Neuronal stem cell (in vitro differentiated cells): Measurements from ENCODE around the gene COPS7A. TPM values are rescaled to one million over a fixed set of nuclear protein-coding genes. Genes with fewer than 3 reads are reported as not detected.
A peak's percentile ranks its signal among the peaks of the same experiment; 100 is the strongest.

Experiments used
- DNase-seq: peaks from one replicate; pipeline ENCODE4 v3.0.0-alpha.2; 2013; ENCODE audit warnings: low spot score
- H2AFZ ChIP-seq: one replicate; pipeline ENCODE4 v1.6.1; 2013; ENCODE audit warnings: mild to moderate bottlenecking, low read length, inconsistent platforms
- H2AK5ac ChIP-seq: 2 replicates; pipeline ENCODE4 v1.6.1; 2013; ENCODE audit warnings: low read depth, mild to moderate bottlenecking, inconsistent platforms, low read length, moderate library complexity, mixed read lengths
- H2BK120ac ChIP-seq: 2 replicates; pipeline ENCODE4 v1.6.1; 2013; ENCODE audit warnings: low read depth, mild to moderate bottlenecking, inconsistent platforms, low read length, moderate library complexity, mixed read lengths
- H2BK12ac ChIP-seq: one replicate; pipeline ENCODE4 v1.6.1; 2013; ENCODE audit warnings: low read length, inconsistent platforms
- H2BK15ac ChIP-seq: 2 replicates; pipeline ENCODE4 v1.6.1; 2013; ENCODE audit warnings: mild to moderate bottlenecking, low read length, inconsistent platforms, mixed read lengths
- H2BK5ac ChIP-seq: one replicate; pipeline ENCODE4 v1.6.1; 2013; ENCODE audit warnings: inconsistent platforms, mild to moderate bottlenecking, low read length, moderate library complexity
- H3K14ac ChIP-seq: one replicate; pipeline ENCODE4 v1.6.1; 2013; ENCODE audit warnings: low read length, inconsistent platforms
- H3K18ac ChIP-seq: 2 replicates; pipeline ENCODE4 v1.6.1; 2013; ENCODE audit warnings: low read length, inconsistent platforms
- H3K23ac ChIP-seq: 2 replicates; pipeline ENCODE4 v1.6.1; 2013; ENCODE audit warnings: low read depth, mild to moderate bottlenecking, mixed read lengths, low read length, inconsistent platforms; ENCODE audit not compliant: poor library complexity
- H3K27ac ChIP-seq: replicated peaks from 3 replicates; pipeline ENCODE4 v1.5.1; 2013; ENCODE audit warnings: low read length, inconsistent platforms
- H3K27me3 ChIP-seq, 3 experiments: 2 replicates each; pipeline ENCODE4 v1.6.1; 2013; ENCODE audit warnings: low read length in 3 of 3, mild to moderate bottlenecking in 2 of 3, inconsistent platforms in 1 of 3, low read depth in 1 of 3, mixed read lengths in 1 of 3, moderate library complexity in 1 of 3; ENCODE audit not compliant: control insufficient read depth in 3 of 3, insufficient read depth in 3 of 3
- H3K36me3 ChIP-seq, 2 donors: replicated peaks in 1 of 2; 2 replicates each; pipeline ENCODE4 v1.6.1; 2013; ENCODE audit warnings: low read length in 2 of 2; ENCODE audit not compliant: control insufficient read depth in 2 of 2, insufficient read depth in 2 of 2
- H3K4ac ChIP-seq: 2 replicates; pipeline ENCODE4 v1.6.1; 2013; ENCODE audit warnings: inconsistent platforms, mild to moderate bottlenecking, low read length, moderate library complexity
- H3K4me1 ChIP-seq, 2 donors: 1 replicate in 1 of 2; 2 replicates in 1 of 2; pipeline ENCODE4 v1.6.1; 2013; ENCODE audit warnings: low read length in 2 of 2, low read depth in 1 of 2; ENCODE audit not compliant: control insufficient read depth in 2 of 2, insufficient read depth in 1 of 2
- H3K4me2 ChIP-seq: one replicate; pipeline ENCODE4 v1.6.1; 2013; ENCODE audit warnings: mild to moderate bottlenecking, low read length, inconsistent platforms; ENCODE audit not compliant: insufficient read depth, poor library complexity, severe bottlenecking
- H3K4me3 ChIP-seq, 2 donors: 2 replicates each; pipeline ENCODE4 v1.5.1; 2013; ENCODE audit warnings: low read length in 2 of 2, mild to moderate bottlenecking in 2 of 2, inconsistent platforms in 1 of 2, moderate library complexity in 1 of 2
- H3K79me1 ChIP-seq: one replicate; pipeline ENCODE4 v1.6.1; 2013; ENCODE audit warnings: low read depth, mild to moderate bottlenecking, inconsistent platforms, low read length, moderate library complexity
- H3K9ac ChIP-seq: one replicate; pipeline ENCODE4 v1.6.1; 2013; ENCODE audit warnings: mild to moderate bottlenecking, low read depth, low read length, inconsistent platforms; ENCODE audit not compliant: poor library complexity
- H3K9me3 ChIP-seq, 2 donors: replicated peaks in 1 of 2; 2 replicates each; pipeline versions ENCODE3 to v1.6.1; 2013; ENCODE audit warnings: low read length in 2 of 2, mild to moderate bottlenecking in 2 of 2, inconsistent platforms in 1 of 2, low read depth in 1 of 2, mixed read lengths in 1 of 2, moderate library complexity in 1 of 2; ENCODE audit not compliant: control insufficient read depth in 2 of 2, insufficient read depth in 1 of 2
- H4K8ac ChIP-seq: one replicate; pipeline ENCODE4 v1.6.1; 2013; ENCODE audit warnings: low read depth, mild to moderate bottlenecking, inconsistent platforms, low read length, moderate library complexity
- H4K91ac ChIP-seq: one replicate; pipeline ENCODE4 v1.6.1; 2013; ENCODE audit warnings: low read length, low read depth, mild to moderate bottlenecking, inconsistent platforms; ENCODE audit not compliant: poor library complexity
- WGBS, 2 donors: extraction: QIAGEN DNeasy Blood & Tissue Kit; methylation state at CpG; one replicate each; pipeline ENCODE4 v1.1.7; 2013; ENCODE audit warnings: missing lambda C conversion rate in 2 of 2, mixed read lengths in 1 of 2; ENCODE audit not compliant: insufficient read length in 2 of 2, insufficient replicate concordance in 1 of 2; ENCODE audit errors: extremely low coverage in 2 of 2; 5-methylcytosine and 5-hydroxymethylcytosine counted together
- polyA plus RNA-seq, 2 experiments: library from polyadenylated mRNA; stranded (reverse); fragments of 200-250 nt; gene quantifications; one replicate each; pipeline ENCODE4 v1.2.3, GENCODE V29; 2013

Gene COPS7A, protein sequence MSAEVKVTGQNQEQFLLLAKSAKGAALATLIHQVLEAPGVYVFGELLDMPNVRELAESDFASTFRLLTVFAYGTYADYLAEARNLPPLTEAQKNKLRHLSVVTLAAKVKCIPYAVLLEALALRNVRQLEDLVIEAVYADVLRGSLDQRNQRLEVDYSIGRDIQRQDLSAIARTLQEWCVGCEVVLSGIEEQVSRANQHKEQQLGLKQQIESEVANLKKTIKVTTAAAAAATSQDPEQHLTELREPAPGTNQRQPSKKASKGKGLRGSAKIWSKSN
- 24.4 TPM for polyA plus RNA-seq (2013, experiment 1 of 2)
- 23.7 TPM for polyA plus RNA-seq (2013, experiment 2 of 2)

DNA sequence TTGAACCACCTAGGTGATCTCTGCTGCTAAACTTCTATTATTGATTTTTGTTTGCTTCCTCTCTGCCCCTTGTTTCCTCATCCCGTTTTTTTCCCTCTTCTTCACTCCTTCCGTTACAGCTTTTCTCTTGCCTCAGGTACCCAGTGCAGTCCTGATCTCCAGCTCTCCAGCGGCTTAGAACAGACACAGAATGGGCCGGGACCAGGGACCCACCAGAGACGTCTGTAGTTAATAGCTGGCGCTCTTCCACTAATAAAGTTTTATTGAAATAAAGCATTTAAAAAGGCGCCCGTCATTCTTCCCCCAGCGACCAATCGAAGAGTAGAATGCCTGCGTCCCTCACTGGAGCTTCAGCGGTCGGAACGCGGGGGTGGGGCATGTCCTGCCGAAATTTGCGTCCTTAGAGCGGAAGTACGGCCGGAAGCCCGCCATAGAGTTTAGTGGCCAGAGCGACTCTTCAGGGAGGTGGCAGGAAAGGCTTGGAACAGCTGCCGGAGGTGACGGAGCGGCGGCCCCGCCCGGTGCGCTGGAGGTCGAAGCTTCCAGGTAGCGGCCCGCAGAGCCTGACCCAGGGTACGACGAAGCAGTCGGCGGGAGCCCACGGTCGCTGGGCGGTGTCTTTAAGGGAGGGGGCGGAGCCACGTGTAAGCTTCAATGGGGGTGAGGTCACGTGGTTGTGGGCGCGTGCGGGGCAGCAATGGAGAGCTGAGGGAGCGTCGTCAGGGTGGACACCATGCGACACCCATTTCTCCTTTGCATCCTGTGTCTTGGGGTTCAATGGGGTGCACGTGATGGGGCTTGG, at the start of gene COPS7A:
Gene COPS7A (plus strand): TSS at position 440 of the 802 bp plus-strand sequence. CDS start 611 bp downstream, outside the sequence.
- H3K27ac ChIP-seq = peak within 1 kb of the TSS; percentile 82
- H3K23ac ChIP-seq = peak within 1 kb of the TSS; percentile 83
- H3K36me3 ChIP-seq = peaks cover 6 to 23% of the 10 kb centered on the region in 2 donors
- H3K4me2 ChIP-seq = peak within 1 kb of the TSS; percentile 88
- H2AK5ac ChIP-seq = peak within 1 kb of the TSS; percentile 13
- no CpG with 5 or more reads among the region's 49 CpGs for WGBS, 2 donors
- H3K18ac ChIP-seq = peak within 1 kb of the TSS; percentile 84
- H3K27me3 ChIP-seq = no peaks in the 10 kb centered on the region
- peak; percentile 96 for DNase-seq
- peak within 1 kb of the TSS; percentile 82 for H3K9ac ChIP-seq
- peak within 1 kb of the TSS; percentile 5 for H3K14ac ChIP-seq
- H2BK5ac ChIP-seq = no peak within 1 kb of the TSS
- no peaks in the 10 kb centered on the region for H3K79me1 ChIP-seq
- no peak within 1 kb of the TSS for H4K8ac ChIP-seq
- H3K4me1 ChIP-seq = peaks cover 3 to 5% of the 10 kb centered on the region in 2 donors
- no peak within 1 kb of the TSS for H2BK120ac ChIP-seq
- no peak within 1 kb of the TSS for H4K91ac ChIP-seq
- peak within 1 kb of the TSS; percentile 84 for H2AFZ ChIP-seq
- no peak within 1 kb of the TSS for H2BK15ac ChIP-seq
- H3K9me3 ChIP-seq = no peaks in the 10 kb centered on the region
- peak within 1 kb of the TSS; percentile 76 to 80 for H3K4me3 ChIP-seq
- H2BK12ac ChIP-seq = peak within 1 kb of the TSS; percentile 0
- no peak within 1 kb of the TSS for H3K4ac ChIP-seq

DNA sequence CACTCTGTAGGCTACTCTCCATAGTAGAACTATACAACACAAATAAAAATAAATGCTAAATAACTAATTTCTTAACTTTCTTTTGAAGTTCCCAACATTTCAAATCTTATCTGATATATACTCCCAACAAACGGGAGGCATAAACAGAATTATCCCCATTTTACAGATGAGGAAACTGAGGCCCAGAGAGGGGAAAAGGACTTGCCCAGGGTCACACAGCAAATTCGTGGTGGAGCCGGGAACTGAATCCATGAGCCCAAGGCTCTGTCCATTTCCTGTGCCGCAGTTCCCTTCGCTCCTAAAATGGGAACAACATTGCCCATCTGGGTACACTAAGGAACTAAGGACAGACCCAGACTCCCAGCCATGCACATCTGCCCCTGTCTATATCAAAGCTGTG, 46.9 kb upstream of the COPS7A start:
- Histone ChIP-seq H3K9ac (no peak overlapping the region), H4K91ac (no peak overlapping the region), H3K27ac (no peak overlapping the region), H3K4me1 (no peaks in the 10 kb centered on the region), H3K36me3 (peaks cover 50 to 98% of the 10 kb centered on the region in 2 donors), H3K9me3 (no peaks in the 10 kb centered on the region), H3K23ac (no peak overlapping the region), H4K8ac (no peak overlapping the region), H3K4me3 (no peak overlapping the region), H2AFZ (no peak overlapping the region), H3K4ac (no peak overlapping the region), H3K4me2 (no peak overlapping the region), H3K79me1 (peaks cover 12% of the 10 kb centered on the region), H3K27me3 (no peaks in the 10 kb centered on the region), H2BK120ac (no peak overlapping the region), H2AK5ac (no peak overlapping the region), H2BK15ac (no peak overlapping the region), H2BK12ac (no peak overlapping the region), H2BK5ac (no peak overlapping the region), H3K18ac (no peak overlapping the region), H3K14ac (no peak overlapping the region)
- WGBS, 2 donors = no CpG with 5 or more reads among the region's 5 CpGs
- no peak for DNase-seq

DNA sequence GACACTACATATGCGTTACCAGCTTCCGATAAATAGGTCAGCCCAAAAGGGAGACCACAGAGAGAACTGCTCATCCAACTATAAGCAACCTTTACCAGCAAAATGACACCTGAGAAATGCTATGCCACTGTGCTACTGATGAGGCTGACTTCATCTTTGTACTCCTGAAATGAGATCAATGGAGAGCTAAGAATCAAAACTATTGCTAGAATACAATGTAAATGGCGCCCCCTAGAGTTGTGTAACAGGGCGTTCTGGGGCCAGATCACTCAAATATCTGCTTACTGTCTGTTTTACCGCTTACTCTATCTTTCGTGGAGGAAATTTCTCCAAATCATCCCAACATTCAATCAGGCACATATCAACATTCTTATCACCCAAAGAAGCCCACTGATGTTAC, 39.2 kb upstream of the COPS7A start:
- Histone ChIP-seq H3K9ac (no peak overlapping the region), H3K14ac (no peak overlapping the region), H3K79me1 (peaks cover 7% of the 10 kb centered on the region), H3K9me3 (peaks cover 0 to 1% of the 10 kb centered on the region in 2 donors), H2AFZ (no peak overlapping the region), H3K27me3 (no peaks in the 10 kb centered on the region), H4K8ac (no peak overlapping the region), H3K4me2 (no peak overlapping the region), H3K23ac (no peak overlapping the region), H2AK5ac (no peak overlapping the region), H3K18ac (no peak overlapping the region), H2BK5ac (no peak overlapping the region), H3K36me3 (peaks cover 4 to 69% of the 10 kb centered on the region in 2 donors), H4K91ac (no peak overlapping the region), H3K4ac (no peak overlapping the region), H3K4me1 (peaks cover 5 to 12% of the 10 kb centered on the region in 2 donors), H2BK120ac (no peak overlapping the region), H2BK12ac (no peak overlapping the region), H3K4me3 (no peak overlapping the region), H3K27ac (no peak overlapping the region), H2BK15ac (no peak overlapping the region)
- peak; percentile 27 for DNase-seq
- no CpG with 5 or more reads among the region's 6 CpGs for WGBS, 2 donors

DNA sequence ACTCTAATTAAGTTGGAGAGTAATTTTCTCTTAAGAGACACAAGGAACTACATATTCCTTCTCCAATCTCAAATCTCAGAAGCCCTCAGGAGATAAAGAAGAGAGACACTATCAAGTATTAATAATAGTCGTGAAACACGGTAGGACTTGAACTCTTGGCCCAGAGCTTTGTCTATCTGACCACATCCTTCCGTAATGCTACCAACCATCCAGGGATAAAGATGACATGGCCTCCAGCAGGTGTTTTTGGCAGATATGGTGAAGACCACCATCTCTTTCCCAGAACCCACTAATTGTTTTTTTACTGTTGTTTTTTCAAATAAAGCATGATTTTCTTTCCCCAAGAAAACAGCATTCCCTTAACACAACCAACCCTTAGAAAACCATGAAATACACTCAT, 38.0 kb upstream of the COPS7A start:
- H2BK5ac ChIP-seq = no peak overlapping the region
- H2AK5ac ChIP-seq = no peak overlapping the region
- no peak overlapping the region for H2BK120ac ChIP-seq
- no peak overlapping the region for H3K14ac ChIP-seq
- no peak overlapping the region for H4K91ac ChIP-seq
- H2BK15ac ChIP-seq = no peak overlapping the region
- H3K9me3 ChIP-seq = peaks cover 0 to 1% of the 10 kb centered on the region in 2 donors
- no peak overlapping the region for H3K23ac ChIP-seq
- no peak overlapping the region for H3K4ac ChIP-seq
- H3K4me1 ChIP-seq = peaks cover 7 to 14% of the 10 kb centered on the region in 2 donors
- no CpG with 5 or more reads among the region's 3 CpGs for WGBS, 2 donors
- H3K79me1 ChIP-seq = peaks cover 5% of the 10 kb centered on the region
- H3K18ac ChIP-seq = no peak overlapping the region
- no peak overlapping the region for H3K9ac ChIP-seq
- H3K27me3 ChIP-seq = no peaks in the 10 kb centered on the region
- H3K36me3 ChIP-seq = peaks cover 4 to 58% of the 10 kb centered on the region in 2 donors
- no peak overlapping the region for H3K27ac ChIP-seq
- no peak overlapping the region for H3K4me2 ChIP-seq
- H2BK12ac ChIP-seq = no peak overlapping the region
- H2AFZ ChIP-seq = no peak overlapping the region
- no peak for DNase-seq
- no peak overlapping the region for H4K8ac ChIP-seq
- H3K4me3 ChIP-seq = no peak overlapping the region
